Activated CD8-positive, alpha-beta T cell treated with anti-CD3 and anti-CD28 coated beads for 36 hours (primary cell): ENCODE results near the gene GAD2. TPM values are rescaled to one million over a fixed set of nuclear protein-coding genes. Genes with fewer than 3 reads are reported as not detected.

Experiments
- ATAC-seq: fragments of 200-7000 bp; cut with Tn5 transposase; one replicate; pipeline ENCODE4 v1.10.0; 2021; ENCODE audit warnings: mild to moderate bottlenecking, moderate library complexity
- CTCF ChIA-PET: fragments of 350-600 bp; sonication (Branson Sonifier 250); formaldehyde crosslinking; loops from one replicate; lab custom pipeline; 2021; ENCODE audit warnings: antibody characterized with exemption; lab: Charles Lee
- POLR2A ChIA-PET: fragments of 350-600 bp; sonication (Branson Sonifier 250); formaldehyde crosslinking; loops from one replicate; lab custom pipeline; 2021; ENCODE audit warnings: antibody characterized with exemption; lab: Charles Lee
- DNase-seq: peaks from one replicate; pipeline ENCODE4 v3.0.0-alpha.2; 2020
- H3K27ac Mint-ChIP-seq: one replicate; pipeline ENCODE4 v1.8.0; 2021; ENCODE audit warnings: mild to moderate bottlenecking, mixed read lengths
- H3K27me3 Mint-ChIP-seq: one replicate; pipeline ENCODE4 v1.8.0; 2021; ENCODE audit warnings: mixed read lengths
- H3K36me3 Mint-ChIP-seq: one replicate; pipeline ENCODE4 v1.8.0; 2021; ENCODE audit warnings: low read depth, mixed read lengths
- H3K4me1 Mint-ChIP-seq: one replicate; pipeline ENCODE4 v1.8.0; 2021; ENCODE audit warnings: low read depth, mixed read lengths
- H3K4me3 Mint-ChIP-seq: one replicate; pipeline ENCODE4 v1.8.0; 2021; ENCODE audit warnings: mild to moderate bottlenecking, moderate library complexity, mixed read lengths
- H3K9me3 Mint-ChIP-seq: one replicate; pipeline ENCODE4 v1.8.0; 2021; ENCODE audit warnings: mixed read lengths
- CTCF ChIP-seq: fragments of 200-600 bp; IDR thresholded peaks from one replicate; pipeline ENCODE4 v1.8.0; 2022; ENCODE audit warnings: antibody characterized with exemption, mild to moderate bottlenecking
- intact Hi-C: fragments of 100-400 bp; cut with micrococcal nuclease; formaldehyde crosslinking; loops from one replicate; pipeline ENCODE4 v1.10.0; 2022
- total RNA-seq, 2 experiments: library from RNA; stranded (reverse); gene quantifications; one replicate each; pipeline ENCODE4 v1.2.3, GENCODE V29; 2021

Gene GAD2
- total RNA-seq, 2 experiments from 2014 or later = not detected

GRCh38 chr10:26227786-26228185 is 11.2 kb downstream of the GAD2 start:
- H3K27ac Mint-ChIP-seq = no peak overlapping the region
- no peaks in the 10 kb centered on the region for H3K4me1 Mint-ChIP-seq
- H3K9me3 Mint-ChIP-seq = no peaks in the 10 kb centered on the region
- peaks cover 32% of the 10 kb centered on the region for H3K27me3 Mint-ChIP-seq
- ChIA-PET CTCF (no interaction called here), POLR2A (no interaction called here)
- intact Hi-C loops = no loop called here
- no peak overlapping the region for H3K4me3 Mint-ChIP-seq
- TF ChIP-seq CTCF = no peak
- ATAC-seq = no peak
- no peaks in the 10 kb centered on the region for H3K36me3 Mint-ChIP-seq
- no peak for DNase-seq

GRCh38 chr10:26232174-26232573 is 15.6 kb downstream of the GAD2 start:
- Mint-ChIP-seq H3K4me1 (no peaks in the 10 kb centered on the region), H3K4me3 (no peak overlapping the region), H3K36me3 (no peaks in the 10 kb centered on the region), H3K27me3 (peaks cover 22% of the 10 kb centered on the region), H3K9me3 (no peaks in the 10 kb centered on the region), H3K27ac (no peak overlapping the region)
- no peak for TF ChIP-seq CTCF
- ATAC-seq (no peak), DNase-seq (no peak)
- ChIA-PET CTCF (interaction anchor here (1.3 kb wide), 1 partner anchor 13 kb away, joined by 3 read pairs; no protein-coding TSS in a partner anchor), POLR2A (interaction anchor here (0.6 to 1.2 kb wide), 2 partner anchors 15 to 36 kb away, joined by 3 read pairs; no protein-coding TSS in a partner anchor)
- intact Hi-C loops = no loop called here

- ChIA-PET POLR2A (no interaction called here), CTCF (interaction anchor here (1.2 kb wide), 1 partner anchor 360 kb away, joined by 3 read pairs; no protein-coding TSS in a partner anchor)
- no peak for TF ChIP-seq CTCF
- no peak for ATAC-seq
- intact Hi-C loops = no loop called here
- Mint-ChIP-seq H3K9me3 (no peaks in the 10 kb centered on the region), H3K36me3 (no peaks in the 10 kb centered on the region), H3K4me1 (no peaks in the 10 kb centered on the region), H3K4me3 (no peak overlapping the region), H3K27me3 (peaks cover 22% of the 10 kb centered on the region), H3K27ac (no peak overlapping the region)
- no peak for DNase-seq
Measured at GRCh38 chr10:26235761-26236160, 19.2 kb downstream of the GAD2 start.

- CTCF ChIA-PET = no interaction called here
- Mint-ChIP-seq H3K27me3 (peaks cover 29% of the 10 kb centered on the region), H3K36me3 (no peaks in the 10 kb centered on the region), H3K9me3 (no peaks in the 10 kb centered on the region), H3K4me3 (no peak overlapping the region), H3K27ac (no peak overlapping the region), H3K4me1 (no peaks in the 10 kb centered on the region)
- TF ChIP-seq CTCF = no peak
- no peak for DNase-seq
- POLR2A ChIA-PET = interaction anchor here (0.7 kb wide), 1 partner anchor 57 kb away, joined by 4 read pairs; no protein-coding TSS in a partner anchor
- no peak for ATAC-seq
- intact Hi-C loops = no loop called here
Measured at GRCh38 chr10:26238378-26238777, 21.8 kb downstream of the GAD2 start.

- no peak for ATAC-seq
- POLR2A ChIA-PET = no interaction called here
- H3K27me3 Mint-ChIP-seq = peaks cover 28% of the 10 kb centered on the region
Measured at GRCh38 chr10:26242706-26243350, 26.3 kb downstream of the GAD2 start.

More at GRCh38 chr10:26242706-26243350, 26.3 kb downstream of the GAD2 start:
- no peak overlapping the region for H3K27ac Mint-ChIP-seq
- no peaks in the 10 kb centered on the region for H3K4me1 Mint-ChIP-seq
- DNase-seq = no peak
- TF ChIP-seq CTCF = no peak
- CTCF ChIA-PET = interaction anchor here (0.9 to 1.2 kb wide), 2 partner anchors 9 to 26 kb away, joined by 3 read pairs; no protein-coding TSS in a partner anchor
- no peak overlapping the region for H3K4me3 Mint-ChIP-seq
- H3K9me3 Mint-ChIP-seq = no peaks in the 10 kb centered on the region
- intact Hi-C loops = no loop called here
- no peaks in the 10 kb centered on the region for H3K36me3 Mint-ChIP-seq
